Right ventricle myocardium inferior (tissue), 1 donor: ENCODE results near the gene TIFAB. TPM values are rescaled to one million over a fixed set of nuclear protein-coding genes. Genes with fewer than 3 reads are reported as not detected.

Experiments
- ATAC-seq: fragments of 200-7000 bp; cut with Tn5 transposase; one replicate; pipeline ENCODE4 v1.9.1; 2020; ENCODE audit warnings: mild to moderate bottlenecking, moderate library complexity
- DNase-seq: peaks from one replicate; pipeline ENCODE4 v3.0.0; 2021; ENCODE audit errors: missing footprints
- intact Hi-C: fragments of 100-400 bp; cut with DNase I; formaldehyde crosslinking; loops from one replicate; pipeline ENCODE4 v1.11.0; 2022
- total RNA-seq: library from RNA; stranded (reverse); fragmentation: NEBNext Ultra II Directional; extraction: Animal tissue kit (Norgen Biotek cat#: 25700); gene quantifications from one replicate; pipeline ENCODE4 v1.2.1, GENCODE V29; 2021
- donor health status: DM: no; HTN: yes; CAD: no; lungs with severe emphysema.

TIFAB gene
- total RNA-seq, 1 donor from 2014 or later: not detected

- no peak for ATAC-seq
- DNase-seq: no peak
- intact Hi-C loops: loop anchor here (2.0 kb wide), 2 partner anchors 29 to 43 kb away; no protein-coding TSS in a partner anchor
Measured at GRCh38 chr5:135399794-135400542, 52.2 kb downstream of the TIFAB start.

- intact Hi-C loops: loop anchor here (2.0 kb wide), 2 partner anchors 30 to 42 kb away; no protein-coding TSS in a partner anchor
- ATAC-seq (peak; percentile 96), DNase-seq (peak; percentile 97)
Measured at GRCh38 chr5:135398855-135399793, 53.0 kb downstream of the TIFAB start, which contains the start of gene MACROH2A1. MACROH2A1 (minus strand) TSS chr5:135399231; CDS start chr5:135389093, 10,138 bp downstream.

GRCh38 chr5:135398160-135398854 is 53.8 kb downstream of the TIFAB start:
- intact Hi-C loops: loop anchor here (2.0 kb wide), 2 partner anchors 30 to 42 kb away; no protein-coding TSS in a partner anchor
- DNase-seq: peak; percentile 70
- ATAC-seq: no peak

Other genes starting within 250 kb of the TIFAB start
- 104 TPM for gene MACROH2A1, start 53.1 kb downstream of the TIFAB start, total RNA-seq
- not detected for gene DCANP1, start 5.0 kb downstream of the TIFAB start, total RNA-seq
- gene NEUROG1, start 83.6 kb upstream of the TIFAB start, total RNA-seq: not detected
- 1.8 TPM for gene CXCL14, start 126.6 kb upstream of the TIFAB start, total RNA-seq